Measurements from ENCODE around the gene GALNT5.

DNA sequence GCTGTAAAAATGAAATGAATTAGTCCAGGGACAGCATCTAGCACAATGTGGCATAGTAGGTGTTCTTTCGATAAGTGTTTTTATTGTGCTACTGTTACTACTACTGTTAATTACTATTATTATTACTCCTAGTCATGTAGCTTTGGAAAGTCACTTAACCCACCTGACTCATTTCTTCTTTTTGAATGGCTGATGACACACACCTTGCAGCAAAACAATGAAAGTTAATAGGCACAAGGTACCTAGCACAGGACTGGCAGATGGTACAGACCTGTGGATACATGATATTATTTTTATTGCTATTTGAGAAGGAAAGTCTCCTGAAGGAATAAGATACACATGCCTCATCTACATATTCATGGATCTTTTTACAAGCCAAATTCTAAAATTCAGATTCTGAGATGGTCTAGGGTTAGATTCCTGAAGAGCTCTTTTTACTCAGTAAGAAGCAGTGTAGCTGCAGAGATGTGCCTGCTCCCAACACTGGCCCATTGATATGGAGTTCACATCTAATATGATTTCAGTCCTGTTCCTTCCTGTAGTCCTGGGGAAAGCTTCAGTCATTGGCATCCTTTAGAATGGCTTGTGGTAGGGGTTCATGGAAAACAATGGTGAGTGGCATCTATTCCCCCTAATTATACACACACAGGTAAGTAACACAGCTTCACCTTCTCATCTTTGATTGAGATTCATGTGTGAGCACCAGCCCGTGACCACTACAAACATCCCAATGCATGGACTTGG lies 76.0 kb downstream of the GALNT5 start:
- TF ChIP-seq, protein P1, sequence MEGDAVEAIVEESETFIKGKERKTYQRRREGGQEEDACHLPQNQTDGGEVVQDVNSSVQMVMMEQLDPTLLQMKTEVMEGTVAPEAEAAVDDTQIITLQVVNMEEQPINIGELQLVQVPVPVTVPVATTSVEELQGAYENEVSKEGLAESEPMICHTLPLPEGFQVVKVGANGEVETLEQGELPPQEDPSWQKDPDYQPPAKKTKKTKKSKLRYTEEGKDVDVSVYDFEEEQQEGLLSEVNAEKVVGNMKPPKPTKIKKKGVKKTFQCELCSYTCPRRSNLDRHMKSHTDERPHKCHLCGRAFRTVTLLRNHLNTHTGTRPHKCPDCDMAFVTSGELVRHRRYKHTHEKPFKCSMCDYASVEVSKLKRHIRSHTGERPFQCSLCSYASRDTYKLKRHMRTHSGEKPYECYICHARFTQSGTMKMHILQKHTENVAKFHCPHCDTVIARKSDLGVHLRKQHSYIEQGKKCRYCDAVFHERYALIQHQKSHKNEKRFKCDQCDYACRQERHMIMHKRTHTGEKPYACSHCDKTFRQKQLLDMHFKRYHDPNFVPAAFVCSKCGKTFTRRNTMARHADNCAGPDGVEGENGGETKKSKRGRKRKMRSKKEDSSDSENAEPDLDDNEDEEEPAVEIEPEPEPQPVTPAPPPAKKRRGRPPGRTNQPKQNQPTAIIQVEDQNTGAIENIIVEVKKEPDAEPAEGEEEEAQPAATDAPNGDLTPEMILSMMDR (conservative IDR thresholded peaks at IDR 0.05; ENCODE audit: low read depth, low read length): no peak
- TF ChIP-seq EZH2 (IDR thresholded peaks at IDR 0.05; ENCODE audit: low read length, unreplicated experiment): no peak

All from PC-3 (cell line).